ENCODE data around the gene MRPL18. TPM values are rescaled to one million over a fixed set of nuclear protein-coding genes. Genes with fewer than 3 reads are reported as not detected.

MRPL18 gene
- total RNA-seq, 3 donors from 2014 or later, result 51.1 to 65.5 (median 62.0) TPM

GRCh38 chr6:159753081-159753872 lies 37.0 kb upstream of the MRPL18 start:
- no peak for ATAC-seq
- H3K9me3 ChIP-seq, result no peaks in the 10 kb centered on the region
- intact Hi-C loops (cut with DNase I, micrococcal nuclease), result no loop called here
- no peaks in the 10 kb centered on the region for H3K4me1 ChIP-seq (ENCODE audit: low read depth)
- H3K4me3 ChIP-seq, result no peak overlapping the region
- peaks cover 6% of the 10 kb centered on the region for H3K36me3 ChIP-seq (ENCODE audit: low read depth)
- no peak for TF ChIP-seq CTCF (IDR thresholded peaks at IDR 0.05)
- no peak for DNase-seq

- TF ChIP-seq CTCF (IDR thresholded peaks at IDR 0.05), result no peak
- Histone ChIP-seq H3K9me3 (no peaks in the 10 kb centered on the region), H3K4me1 (ENCODE audit: low read depth) (no peaks in the 10 kb centered on the region), H3K4me3 (no peak overlapping the region), H3K36me3 (ENCODE audit: low read depth) (peaks cover 6% of the 10 kb centered on the region)
- DNase-seq (no peak), ATAC-seq (no peak)
- intact Hi-C loops (cut with DNase I, micrococcal nuclease), result no loop called here
Observed at GRCh38 chr6:159754401-159754800, 35.9 kb upstream of the MRPL18 start.

GRCh38 chr6:159754959-159755914 lies 35.0 kb upstream of the MRPL18 start:
- H3K36me3 ChIP-seq (ENCODE audit: low read depth), result peaks cover 6% of the 10 kb centered on the region
- peak; percentile 13 for ATAC-seq
- intact Hi-C loops (cut with DNase I, micrococcal nuclease), result no loop called here

GRCh38 chr6:159756508-159756907 lies 33.8 kb upstream of the MRPL18 start:
- DNase-seq, result no peak
- ATAC-seq, result no peak
- Histone ChIP-seq H3K4me3 (no peak overlapping the region), H3K9me3 (no peaks in the 10 kb centered on the region), H3K36me3 (ENCODE audit: low read depth) (peaks cover 6% of the 10 kb centered on the region), H3K4me1 (ENCODE audit: low read depth) (no peaks in the 10 kb centered on the region)
- intact Hi-C loops (cut with DNase I, micrococcal nuclease), result no loop called here
- TF ChIP-seq CTCF (IDR thresholded peaks at IDR 0.05), result no peak

More at GRCh38 chr6:159754959-159755914, 35.0 kb upstream of the MRPL18 start:
- TF ChIP-seq CTCF (IDR thresholded peaks at IDR 0.05), result no peak
- H3K4me1 ChIP-seq (ENCODE audit: low read depth), result no peaks in the 10 kb centered on the region
- H3K9me3 ChIP-seq, result no peaks in the 10 kb centered on the region
- no peak overlapping the region for H3K4me3 ChIP-seq
- DNase-seq, result no peak

- H3K4me1 ChIP-seq (ENCODE audit: low read depth), result peaks cover 7% of the 10 kb centered on the region
- no peak for TF ChIP-seq CTCF (IDR thresholded peaks at IDR 0.05)
- ATAC-seq, result no peak
- no peak for DNase-seq
- no peak overlapping the region for H3K4me3 ChIP-seq
- intact Hi-C loops (cut with DNase I, micrococcal nuclease), result no loop called here
- H3K9me3 ChIP-seq, result no peaks in the 10 kb centered on the region
- peaks cover 2% of the 10 kb centered on the region for H3K36me3 ChIP-seq (ENCODE audit: low read depth)
Observed at GRCh38 chr6:159758031-159759001, 32.0 kb upstream of the MRPL18 start.
